NCI-H226 (cell line): ENCODE measurements around the gene RAB3D.
"Not testable (repeated sequence)": the region's sequence is repeated elsewhere in the genome, so short reads cannot be mapped to it uniquely, and the experiment has no call there.

Experiments
- DNase-seq: peaks from one replicate; pipeline ENCODE4 v3.0.0-alpha.2; 2015

Gene RAB3D

DNA sequence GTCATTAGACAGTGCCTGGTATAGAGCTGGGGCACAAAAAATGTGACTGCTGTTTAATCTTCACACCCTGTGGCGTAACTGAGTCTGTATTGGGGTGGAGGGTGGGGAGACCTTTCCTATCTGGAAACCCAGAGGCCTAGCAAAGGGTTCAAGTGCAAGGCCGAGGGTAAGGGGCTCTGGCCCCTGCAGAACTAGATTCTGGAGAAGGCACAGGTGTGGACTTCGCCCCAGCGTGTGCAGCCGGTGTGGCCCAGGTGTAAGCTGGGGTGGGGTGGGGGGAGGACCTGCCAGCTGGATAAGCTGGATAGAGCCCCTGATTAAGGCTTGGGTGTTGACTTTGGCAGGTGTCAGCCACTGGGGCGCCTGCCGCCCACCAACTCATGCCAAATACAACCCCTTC lies 1.3 kb downstream of the RAB3D start:
- DNase-seq = no peak

DNA sequence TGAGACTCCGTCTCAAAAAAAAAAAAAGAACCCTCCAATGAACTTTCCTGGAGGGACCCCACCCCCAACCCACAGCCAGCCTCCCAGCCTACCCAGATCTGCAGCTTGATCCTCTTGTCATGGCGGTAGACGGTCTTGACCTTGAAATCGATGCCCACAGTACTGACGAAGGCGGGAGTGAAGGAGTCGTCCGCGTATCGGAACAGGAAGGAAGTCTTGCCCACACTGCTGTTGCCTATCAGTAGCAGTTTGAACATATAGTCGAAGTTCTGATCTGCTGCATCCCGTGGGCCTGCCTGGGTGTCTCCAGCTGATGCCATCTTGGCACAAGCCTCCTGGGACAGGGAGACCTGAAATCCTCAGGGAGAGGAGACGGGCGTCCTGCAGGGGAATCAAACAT lies 2.4 kb downstream of the RAB3D start:
- DNase-seq = no peak

DNA sequence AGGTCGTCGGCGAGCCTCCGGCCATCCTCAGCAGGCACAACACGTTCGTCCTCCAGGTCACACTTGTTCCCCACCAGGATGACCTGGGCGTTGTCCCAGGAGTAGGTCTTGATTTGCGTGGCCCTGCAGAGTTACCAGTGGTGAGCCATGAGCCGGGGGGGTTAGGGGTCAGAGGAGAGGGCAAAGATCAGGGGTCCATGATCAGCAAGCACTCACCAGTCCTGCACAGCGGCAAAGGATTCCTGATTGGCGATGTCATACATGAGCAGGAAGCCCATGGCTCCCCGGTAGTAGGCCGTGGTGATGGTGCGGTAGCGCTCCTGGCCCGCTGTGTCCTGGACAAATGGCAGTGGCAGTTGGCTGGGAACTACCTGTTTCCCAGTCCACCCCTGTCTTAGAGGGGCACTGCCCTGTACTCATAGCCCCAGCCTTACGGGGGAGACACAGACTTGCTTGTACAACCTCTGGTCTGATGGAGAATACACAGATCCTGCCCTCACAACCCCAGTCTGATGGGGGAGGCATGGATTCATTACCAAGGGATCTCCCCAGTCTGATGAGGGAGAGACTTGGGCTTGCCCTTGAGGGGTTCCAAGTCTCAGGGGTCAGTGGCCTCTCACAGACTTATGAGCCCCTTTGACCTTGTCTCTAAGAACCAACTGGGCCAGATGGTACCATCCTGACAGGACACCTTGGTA lies 3.9 kb downstream of the RAB3D start:
- no peak for DNase-seq

DNA sequence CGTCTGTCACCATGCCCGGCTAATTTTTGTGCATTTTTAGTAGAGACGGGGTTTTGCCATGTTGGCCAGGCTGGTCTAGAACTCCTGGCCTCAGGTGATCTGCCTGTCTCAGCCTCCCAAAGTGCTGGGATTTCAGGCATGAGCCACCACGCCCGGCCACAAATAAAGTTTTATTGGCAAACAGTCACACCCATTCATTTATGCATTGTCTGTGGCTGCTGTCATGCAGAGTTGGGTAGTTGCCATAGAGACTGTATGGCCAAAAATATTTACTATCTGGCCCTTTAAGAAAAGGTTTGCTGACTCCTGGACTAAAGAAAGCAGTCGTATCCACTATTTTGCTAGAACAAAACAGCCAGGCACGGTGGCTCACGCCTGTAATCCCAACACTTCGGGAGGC lies 5.6 kb downstream of the RAB3D start:
- DNase-seq = peak; percentile 24

DNA sequence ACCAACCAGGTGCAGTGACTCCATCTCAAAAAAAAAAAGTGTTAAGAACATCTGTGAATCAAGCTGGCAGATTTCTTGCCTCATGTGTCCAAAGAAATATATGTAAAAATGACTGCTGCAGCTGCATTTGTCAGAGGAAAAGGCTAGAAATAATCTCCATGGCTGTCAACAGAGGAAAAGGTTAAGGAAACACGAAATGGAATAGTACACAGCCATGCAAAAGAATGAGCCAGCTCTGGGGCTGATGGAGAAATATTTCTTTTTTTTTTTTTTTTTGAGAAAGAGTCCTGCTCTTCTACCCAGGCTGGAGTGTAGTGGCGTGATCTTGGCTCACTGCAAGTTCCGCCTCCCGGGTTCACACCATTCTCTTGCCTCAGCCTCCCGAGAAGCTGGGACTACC lies 6.6 kb downstream of the RAB3D start:
- DNase-seq = no peak

DNA sequence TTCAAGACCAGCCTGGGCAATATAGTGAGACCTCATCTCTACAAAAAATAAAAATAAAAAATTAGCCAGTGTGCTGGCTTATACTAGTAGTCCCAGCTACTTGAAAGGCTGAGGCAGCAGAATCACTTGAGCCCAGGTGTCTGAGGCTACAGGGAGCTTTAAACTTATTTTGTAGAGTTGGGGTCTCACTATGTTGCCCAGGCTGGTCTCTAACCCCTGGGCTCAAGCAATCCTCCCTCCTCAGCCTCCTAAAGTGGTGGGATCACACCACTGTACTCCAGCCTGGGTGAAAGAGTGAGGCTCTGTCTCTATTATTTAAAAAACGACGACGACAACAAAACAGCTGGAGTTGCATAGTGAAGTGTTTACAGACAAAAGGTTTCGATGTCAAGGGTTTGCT lies 8.0 kb downstream of the RAB3D start:
- DNase-seq = no peak

DNA sequence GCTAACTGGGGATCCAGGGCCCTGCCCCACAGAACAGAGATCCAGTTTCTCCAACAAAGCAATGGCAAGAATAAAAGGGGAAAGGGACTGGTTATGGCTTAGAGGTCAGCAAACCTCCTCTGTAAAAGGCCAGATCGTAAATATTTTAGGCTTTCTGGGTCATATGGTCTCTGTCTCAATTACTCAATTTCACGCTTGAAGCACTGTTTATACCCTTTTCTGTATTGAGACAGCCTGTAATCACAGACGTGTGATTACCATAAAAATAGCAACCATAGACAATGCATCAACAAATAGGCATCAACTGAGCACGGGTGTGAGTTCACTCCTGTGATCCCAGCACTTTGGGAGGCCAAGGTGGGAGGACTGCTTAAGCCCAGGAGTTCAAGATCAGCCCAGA lies 9.3 kb downstream of the RAB3D start:
- DNase-seq = no peak

DNA sequence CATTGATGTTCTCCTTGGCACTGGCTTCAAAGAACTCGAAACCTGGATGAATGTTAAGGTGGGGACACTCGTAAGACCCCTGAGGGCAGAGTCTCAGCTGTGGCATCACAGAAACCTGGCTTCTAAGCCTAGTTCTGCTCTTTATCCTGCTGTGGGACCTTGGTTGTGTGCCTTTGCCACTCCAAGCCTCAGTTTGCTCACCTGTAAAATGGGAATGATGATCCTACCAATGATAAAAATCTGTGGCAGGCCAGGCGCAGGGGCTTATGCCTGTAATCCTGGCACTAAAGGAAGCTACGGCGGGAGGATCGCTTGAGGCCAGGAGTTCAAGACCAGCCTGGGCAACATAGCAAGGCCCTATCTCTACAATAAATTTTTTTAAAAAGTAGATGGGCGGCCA lies 13.9 kb downstream of the RAB3D start:
- no peak for DNase-seq

DNA sequence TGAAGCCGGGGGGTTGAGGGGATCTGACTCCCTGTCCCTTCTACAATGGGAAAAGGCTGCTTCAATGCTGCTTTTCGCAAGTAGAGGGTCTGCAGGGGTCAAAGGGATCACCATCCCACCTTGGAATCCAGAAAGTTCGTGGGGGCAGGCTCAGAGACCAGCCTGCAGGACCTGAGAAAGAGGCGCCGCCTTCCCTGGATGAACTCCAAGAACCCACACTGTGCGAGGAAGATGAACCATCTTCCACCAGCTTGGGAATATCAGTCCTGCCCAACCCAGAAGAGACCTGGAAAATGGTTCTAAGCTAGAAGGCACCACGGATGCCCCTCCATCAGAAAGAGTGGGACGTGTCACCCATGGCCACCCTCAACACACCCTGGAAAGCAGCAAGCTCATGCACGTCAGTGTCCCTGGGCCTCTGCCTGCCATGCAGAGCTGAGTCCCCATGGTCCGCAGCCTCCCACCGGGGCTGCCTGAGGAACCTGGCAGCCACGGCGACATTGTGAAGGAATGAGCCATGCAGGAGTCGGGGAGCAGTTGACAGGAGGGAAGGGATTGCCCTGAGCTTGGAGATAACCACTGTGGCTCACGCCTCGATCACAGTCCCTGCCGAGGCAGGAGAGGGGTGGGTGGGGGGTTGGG lies 14.6 kb downstream of the RAB3D start:
- DNase-seq = no peak

DNA sequence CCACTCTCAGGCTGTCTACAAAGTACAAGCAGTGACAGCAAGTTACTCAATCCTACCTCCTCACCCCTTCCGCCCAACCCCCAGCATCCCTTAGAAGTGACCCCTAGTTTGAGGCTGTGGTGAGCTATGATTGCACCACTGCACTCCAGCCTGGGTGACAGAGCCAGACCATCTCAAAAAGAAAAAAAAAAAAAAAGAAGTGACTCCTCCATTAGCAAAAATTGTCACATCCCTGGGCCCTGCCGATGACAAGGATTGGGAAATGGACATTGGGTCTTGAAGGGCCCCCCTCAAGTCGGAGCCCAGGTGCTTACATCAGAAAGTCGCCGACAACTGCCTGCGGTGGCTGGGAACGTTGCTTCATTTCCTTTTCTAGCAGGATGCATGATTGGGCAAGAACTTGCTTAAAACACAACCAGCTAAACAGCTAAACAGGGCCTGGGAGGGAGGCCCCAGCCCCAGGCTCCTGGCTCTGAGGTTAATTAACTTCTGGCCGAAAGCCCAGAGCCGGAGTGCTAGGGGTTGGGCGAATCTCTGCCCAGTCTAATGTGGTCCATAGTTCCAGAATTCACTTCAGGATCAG lies 15.3 kb downstream of the RAB3D start:
- peak; percentile 89 for DNase-seq

DNA sequence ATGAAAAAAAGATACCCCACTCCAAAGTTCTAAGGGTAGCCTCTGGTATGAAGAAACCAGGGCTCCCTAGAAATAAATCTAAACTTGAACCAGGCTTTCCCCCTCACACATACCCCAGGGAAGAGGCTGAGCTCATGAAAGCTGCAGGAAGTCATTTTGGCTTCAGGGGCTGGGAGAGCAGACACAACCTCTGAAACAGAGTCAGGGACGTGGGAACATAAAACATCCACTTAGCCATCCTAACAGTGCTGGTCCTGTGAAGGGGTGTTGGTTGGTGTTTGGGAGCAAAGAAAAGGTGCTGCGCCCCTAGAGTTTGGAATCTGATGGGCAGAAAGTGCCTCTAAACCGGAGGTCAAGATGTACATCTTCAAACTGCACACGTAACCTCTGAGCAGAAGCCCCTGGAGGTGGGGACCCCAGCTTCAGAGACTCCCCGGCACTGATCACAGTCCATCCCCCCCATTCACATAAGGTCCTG lies 15.8 kb downstream of the RAB3D start:
- DNase-seq = no peak

DNA sequence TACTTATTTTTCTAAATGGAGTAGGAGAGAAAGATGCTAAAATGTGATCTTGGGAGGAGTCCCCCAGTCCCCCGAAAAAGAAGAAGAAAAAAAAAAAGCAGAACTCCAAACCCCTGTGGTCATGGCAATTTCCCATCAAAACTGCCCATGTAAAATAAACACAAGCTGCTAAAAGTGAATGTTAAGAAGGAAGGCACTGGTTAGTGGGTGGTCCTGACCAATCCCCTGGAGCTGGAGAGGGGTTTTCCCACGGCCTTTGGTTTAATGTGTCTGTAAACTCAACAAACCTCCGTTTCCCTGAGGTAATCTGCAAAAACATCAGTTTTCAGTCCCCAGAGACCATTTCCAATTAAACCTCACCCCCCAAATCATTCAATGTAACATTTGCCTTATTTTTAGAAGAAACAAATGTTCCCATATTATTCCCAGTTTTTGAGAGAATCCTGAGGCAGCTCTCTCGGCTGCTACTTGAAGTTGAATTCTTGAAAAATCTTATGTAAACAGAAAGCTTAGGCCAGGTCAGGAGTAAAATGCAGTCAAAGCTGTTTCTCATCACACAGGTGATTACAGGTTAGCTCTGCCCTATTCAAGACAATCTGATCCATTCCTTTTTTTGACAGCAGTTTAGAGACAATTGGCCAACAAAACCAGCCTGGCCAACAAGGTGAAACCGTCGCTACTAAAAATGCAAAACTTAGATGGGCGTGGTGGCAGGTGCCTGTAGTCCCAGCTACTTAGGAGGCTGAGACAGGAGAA lies 17.0 kb downstream of the RAB3D start:
- no peak for DNase-seq

DNA sequence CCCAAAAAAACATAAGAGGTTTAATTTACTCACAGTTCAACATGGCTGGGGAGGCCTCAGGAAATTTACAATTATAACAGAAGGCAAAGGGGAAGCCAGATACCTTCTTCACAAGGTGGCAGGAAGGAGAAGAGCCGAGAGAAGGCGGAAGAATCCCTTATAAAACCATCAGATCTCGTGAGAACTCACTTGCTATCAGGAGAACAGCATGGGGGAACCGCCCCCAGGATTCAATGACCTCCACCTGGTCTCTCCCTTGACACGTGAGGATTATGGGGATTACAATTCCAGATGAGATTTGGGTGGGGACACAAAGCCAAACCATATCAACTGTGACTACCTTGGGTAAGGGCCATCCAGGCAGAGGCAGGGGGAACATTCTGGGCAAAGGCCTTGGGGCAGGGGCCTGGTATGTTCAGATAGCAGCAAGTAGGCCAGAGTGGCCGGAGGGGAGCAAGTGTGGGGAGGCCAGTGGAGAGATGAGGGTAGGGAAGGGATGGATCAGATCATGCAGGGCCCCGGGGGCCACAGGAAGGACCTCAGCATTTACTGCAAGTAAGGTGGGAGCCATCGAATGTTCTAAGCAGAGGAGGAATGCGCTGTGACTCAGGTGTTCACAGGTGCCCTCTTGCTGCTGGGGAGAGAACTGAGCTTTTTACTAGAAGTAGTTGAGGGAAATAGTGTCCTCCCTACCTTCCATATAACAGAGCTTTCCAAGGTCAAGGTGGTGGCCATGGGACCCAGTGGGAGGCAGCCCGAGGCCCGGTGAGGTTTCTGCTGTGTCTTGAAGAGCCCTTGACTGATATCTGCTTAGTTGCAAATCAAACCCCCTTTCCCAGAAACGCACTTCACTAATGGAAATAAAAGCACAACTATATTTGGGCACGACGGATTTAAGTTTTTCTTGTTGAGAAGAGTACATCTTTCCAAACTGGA lies 18.0 kb downstream of the RAB3D start:
- no peak for DNase-seq

DNA sequence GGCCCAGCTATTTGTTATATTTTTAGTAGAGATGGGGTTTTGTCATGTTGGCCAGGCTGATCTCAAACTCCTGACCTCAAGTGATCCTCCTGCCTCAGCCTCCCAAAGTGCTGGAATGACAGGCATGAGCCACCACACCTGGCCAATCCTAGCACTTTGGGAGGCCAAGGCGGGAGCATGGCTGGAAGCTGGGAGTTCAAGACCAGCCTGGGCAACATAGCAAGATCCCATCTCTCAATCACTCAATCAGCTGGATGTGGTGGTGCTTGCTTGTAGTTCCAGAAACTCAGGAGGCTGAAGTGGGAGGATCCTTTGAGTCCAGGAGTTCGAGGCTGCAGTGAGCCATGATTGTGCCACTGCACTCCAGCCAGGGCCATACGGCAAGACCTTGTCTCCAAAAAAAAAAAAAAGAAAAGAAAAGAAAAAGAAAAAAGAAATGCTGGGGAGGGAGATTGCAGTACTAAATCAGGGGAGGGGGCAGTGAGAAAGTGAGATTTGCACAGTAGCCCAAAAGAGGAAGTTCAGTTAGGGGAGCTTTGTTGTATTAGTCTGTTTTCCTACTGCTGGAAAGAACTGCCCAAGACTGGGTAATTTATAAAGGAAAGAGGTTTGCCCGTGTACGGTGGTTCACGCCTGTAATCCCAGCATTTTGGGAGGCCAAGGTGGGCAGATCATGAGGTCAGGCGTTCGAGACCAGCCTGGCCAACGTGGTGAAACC lies 19.0 kb downstream of the RAB3D start:
- not testable (repeated sequence) for DNase-seq

DNA sequence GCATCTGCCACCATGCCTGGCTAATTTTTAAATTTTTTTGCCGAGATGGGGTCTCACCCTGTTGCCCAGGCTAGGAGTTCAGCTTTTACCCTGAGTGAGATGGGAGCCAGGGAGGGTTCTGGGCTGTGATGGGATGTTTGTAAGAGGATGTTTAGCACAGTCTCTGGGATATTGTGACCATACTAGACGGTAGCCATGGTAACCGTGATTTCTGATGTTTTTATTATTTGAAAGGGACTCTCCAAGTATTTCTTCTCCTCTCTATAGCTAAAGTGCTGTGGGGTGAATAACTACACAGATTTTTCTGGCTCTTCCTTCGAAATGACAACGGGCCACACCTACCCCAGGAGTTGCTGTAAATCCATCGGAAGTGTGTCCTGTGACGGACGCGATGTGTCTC lies 33.1 kb downstream of the RAB3D start:
- DNase-seq = no peak

DNA sequence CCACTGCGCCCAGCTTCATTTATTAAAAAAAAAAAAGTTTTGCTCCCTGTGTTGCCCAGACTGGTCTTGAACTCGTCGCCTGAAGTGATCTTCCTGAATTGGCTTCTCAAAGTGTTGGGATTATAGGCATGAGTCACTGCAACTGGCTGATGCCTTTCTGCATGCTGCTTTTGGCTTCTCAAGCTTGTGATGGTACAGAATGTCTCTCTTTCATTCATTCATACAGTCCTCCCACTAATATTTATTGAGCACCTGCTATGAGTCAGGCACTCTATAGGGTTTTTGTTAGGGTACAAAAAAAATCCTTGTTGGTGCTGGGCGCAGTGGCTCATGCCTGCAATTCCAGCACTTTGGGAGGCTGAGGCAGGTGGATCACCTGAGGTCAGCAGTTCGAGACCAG lies 34.5 kb downstream of the RAB3D start:
- DNase-seq = no peak

DNA sequence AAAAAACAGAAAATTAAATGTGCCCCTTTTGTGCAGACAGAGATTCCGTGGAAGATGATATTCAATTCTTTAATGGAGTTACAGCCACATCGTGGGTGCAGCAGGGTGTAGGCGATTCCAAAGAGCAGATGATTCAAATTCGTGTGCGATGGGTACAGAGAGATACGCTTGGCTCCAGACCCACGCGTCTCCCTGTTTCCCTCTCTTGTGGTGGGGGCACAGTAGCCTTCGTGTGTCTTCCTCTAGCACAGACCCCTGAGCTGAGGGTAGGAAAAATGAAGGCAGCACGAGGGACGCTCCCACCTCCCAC lies 38.7 kb downstream of the RAB3D start:
- no peak for DNase-seq

DNA sequence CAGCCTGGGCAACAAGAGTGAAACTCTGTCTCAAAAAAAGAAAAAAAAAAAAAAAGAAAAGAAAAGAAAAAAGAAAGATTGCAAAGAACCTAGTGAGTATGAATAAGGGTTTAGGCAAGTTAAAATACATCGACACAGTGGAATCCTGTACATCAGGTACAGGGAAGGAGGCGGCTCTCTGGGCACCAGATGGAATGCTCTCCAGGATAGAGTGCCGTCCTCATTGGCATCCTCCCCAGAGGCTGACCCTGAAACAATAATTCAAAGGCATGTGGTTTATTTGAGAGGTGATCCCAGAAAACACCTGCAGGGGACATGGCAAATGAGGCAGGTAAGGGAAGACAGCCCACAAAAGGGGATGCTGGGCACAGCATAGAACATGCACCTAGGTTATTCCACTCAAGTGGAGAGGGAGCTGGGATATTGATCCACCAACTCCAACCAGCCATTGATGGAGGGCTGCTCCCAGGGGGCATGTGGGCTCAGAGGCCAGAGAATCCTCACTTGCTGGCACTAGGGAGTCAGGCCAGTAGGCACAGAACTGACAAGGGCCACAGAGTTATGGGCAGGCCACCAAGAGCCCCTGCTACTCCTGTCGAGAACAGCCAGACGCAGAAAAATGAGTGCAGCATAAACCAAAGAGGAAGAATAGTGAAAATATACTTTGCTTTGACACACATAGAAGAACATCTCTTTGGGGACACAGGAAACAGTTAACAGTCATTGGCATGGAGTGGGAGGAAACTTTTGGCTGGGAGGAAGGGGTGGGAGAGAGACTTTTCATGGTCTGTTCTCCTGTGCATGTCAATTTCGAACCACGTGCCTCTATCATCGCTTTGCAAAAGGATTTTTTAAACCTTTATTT lies 39.3 kb downstream of the RAB3D start:
- DNase-seq = no peak

DNA sequence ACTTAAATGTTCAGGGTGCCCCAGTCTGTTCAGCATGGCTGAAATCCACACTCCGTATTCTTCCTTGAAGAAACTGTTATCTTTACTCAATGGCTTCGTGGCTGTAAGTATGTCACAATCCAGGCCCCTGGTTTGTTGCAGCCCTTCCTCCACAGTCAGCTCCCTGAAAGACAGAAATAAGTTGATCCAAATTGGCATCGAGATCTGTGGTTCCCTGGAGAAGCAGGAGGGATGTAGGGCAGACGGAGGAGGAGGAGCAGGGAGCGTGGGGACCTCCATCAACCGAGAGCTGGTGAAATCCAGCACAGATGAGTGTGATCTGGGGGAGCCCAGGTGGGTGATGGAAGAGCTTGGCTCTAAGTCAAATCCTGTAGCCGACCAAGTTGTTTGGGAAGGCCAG lies 43.2 kb downstream of the RAB3D start:
- DNase-seq = no peak

DNA sequence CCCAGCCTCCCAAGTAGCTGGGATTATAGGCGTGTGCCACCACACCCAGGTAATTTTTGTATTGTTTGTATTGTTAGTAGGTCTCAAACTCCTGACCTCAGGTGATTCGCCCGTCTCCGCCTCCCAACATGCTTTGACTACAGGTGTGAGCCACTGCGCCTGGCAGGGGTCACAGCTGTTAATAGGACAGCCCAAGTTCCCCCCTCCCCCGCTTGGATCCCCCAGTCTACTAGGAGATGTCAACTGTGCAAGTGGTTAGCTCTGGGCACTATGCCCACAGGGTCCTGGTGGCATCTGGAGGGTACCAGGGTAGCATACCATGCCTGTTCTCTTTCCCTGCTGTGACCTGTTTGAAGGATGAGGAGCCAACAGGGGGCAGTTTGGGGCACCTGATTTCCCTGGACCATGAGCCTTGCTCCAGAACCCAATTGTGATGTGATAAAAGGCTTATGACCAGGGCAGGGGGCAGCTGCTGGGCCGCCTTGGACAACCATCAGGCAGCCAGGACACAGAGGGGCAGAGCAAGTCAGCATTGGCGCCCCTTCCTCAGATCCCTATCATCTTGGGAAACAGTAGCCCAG lies 43.7 kb downstream of the RAB3D start, which contains the start of gene TSPAN16:
Gene TSPAN16, plus strand, starts transcription at position 496 of the 581 bp plus-strand sequence. CDS start 138 bp downstream, outside the sequence.
- no peak for DNase-seq

DNA sequence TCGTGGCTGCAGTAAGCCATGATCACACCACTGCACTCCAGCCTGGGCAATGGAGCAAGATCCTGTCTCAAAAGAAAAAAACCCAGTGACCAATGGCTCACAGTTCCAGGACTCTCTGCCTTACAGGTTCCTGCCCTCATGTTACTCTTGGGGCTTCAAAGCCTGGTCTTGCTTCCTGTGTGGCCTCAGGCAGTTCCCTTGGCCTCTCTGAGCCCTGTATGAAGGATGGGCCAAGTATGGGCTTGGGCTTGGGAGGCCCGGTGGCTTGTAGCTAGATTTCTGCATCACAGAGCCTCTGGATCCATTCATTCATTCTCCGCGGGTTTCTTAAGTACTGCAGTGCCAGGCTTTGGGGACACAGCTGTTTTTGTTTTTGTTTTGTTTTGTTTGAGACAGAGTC lies 44.3 kb downstream of the RAB3D start:
- no peak for DNase-seq
